Left ventricle myocardium inferior (tissue), 1 donor: Measurements from ENCODE around the gene C3orf20. TPM values are rescaled to one million over a fixed set of nuclear protein-coding genes. Genes with fewer than 3 reads are reported as not detected.

Experiments
- DNase-seq: peaks from one replicate; pipeline ENCODE4 v3.0.0-alpha.2; 2020
- H3K27ac ChIP-seq: fragments of 200-600 bp; replicated peaks from 2 replicates; pipeline ENCODE4 v1.8.0; 2021
- H3K27me3 ChIP-seq: fragments of 200-600 bp; 2 replicates; pipeline ENCODE4 v1.8.0; 2021; ENCODE audit warnings: low read depth
- H3K36me3 ChIP-seq: fragments of 200-600 bp; 2 replicates; pipeline ENCODE4 v1.8.0; 2021
- H3K4me1 ChIP-seq: fragments of 200-600 bp; 2 replicates; pipeline ENCODE4 v1.8.0; 2021
- H3K4me3 ChIP-seq: fragments of 200-600 bp; 2 replicates; pipeline ENCODE4 v1.8.0; 2021; ENCODE audit warnings: mild to moderate bottlenecking, moderate library complexity
- H3K9me3 ChIP-seq: fragments of 200-600 bp; replicated peaks from 2 replicates; pipeline ENCODE4 v1.8.0; 2021
- CTCF ChIP-seq: fragments of 200-600 bp; IDR thresholded peaks from 2 replicates; pipeline ENCODE4 v1.8.0; 2021; ENCODE audit warnings: antibody characterized with exemption, mild to moderate bottlenecking, borderline replicate concordance
- intact Hi-C: fragments of 100-400 bp; cut with micrococcal nuclease; formaldehyde crosslinking; loops from one replicate; pipeline ENCODE4 v1.11.0; 2022
- total RNA-seq: library from RNA; stranded (reverse); fragmentation: NEBNext Ultra II Directional; extraction: Animal tissue kit (Norgen Biotek cat#: 25700); gene quantifications from one replicate; pipeline ENCODE4 v1.2.1, GENCODE V29; 2021
- donor health status: DM: no; HTN: yes; CAD: no; lungs with severe emphysema.

The C3orf20 gene
- total RNA-seq, 1 donor from 2014 or later = not detected

GRCh38 chr3:14687360-14687759, 12.4 kb downstream of the C3orf20 start:
- no peak for DNase-seq
- Histone ChIP-seq H3K4me3 (no peak overlapping the region), H3K27ac (no peak overlapping the region), H3K4me1 (no peaks in the 10 kb centered on the region), H3K9me3 (no peaks in the 10 kb centered on the region), H3K36me3 (no peaks in the 10 kb centered on the region), H3K27me3 (no peaks in the 10 kb centered on the region)
- no peak for TF ChIP-seq CTCF
- intact Hi-C loops = no loop called here

GRCh38 chr3:14688525-14688924, 13.6 kb downstream of the C3orf20 start:
- no peak overlapping the region for H3K27ac ChIP-seq
- intact Hi-C loops = no loop called here
- H3K4me1 ChIP-seq = no peaks in the 10 kb centered on the region
- peaks cover 10% of the 10 kb centered on the region for H3K9me3 ChIP-seq
- H3K36me3 ChIP-seq = no peaks in the 10 kb centered on the region
- H3K4me3 ChIP-seq = no peak overlapping the region
- H3K27me3 ChIP-seq = no peaks in the 10 kb centered on the region
- no peak for DNase-seq
- TF ChIP-seq CTCF = no peak

GRCh38 chr3:14689247-14689980, 14.5 kb downstream of the C3orf20 start:
- DNase-seq = no peak
- Histone ChIP-seq H3K4me3 (no peak overlapping the region), H3K9me3 (peaks cover 15% of the 10 kb centered on the region), H3K4me1 (no peaks in the 10 kb centered on the region), H3K36me3 (no peaks in the 10 kb centered on the region), H3K27ac (no peak overlapping the region), H3K27me3 (no peaks in the 10 kb centered on the region)
- intact Hi-C loops = no loop called here
- no peak for TF ChIP-seq CTCF

- no peaks in the 10 kb centered on the region for H3K4me1 ChIP-seq
- H3K36me3 ChIP-seq = no peaks in the 10 kb centered on the region
- no peak for DNase-seq
- no peaks in the 10 kb centered on the region for H3K27me3 ChIP-seq
- no peak overlapping the region for H3K27ac ChIP-seq
- intact Hi-C loops = no loop called here
- no peak for TF ChIP-seq CTCF
- H3K4me3 ChIP-seq = no peak overlapping the region
- peaks cover 15% of the 10 kb centered on the region for H3K9me3 ChIP-seq
Observed at GRCh38 chr3:14691239-14691638, 16.3 kb downstream of the C3orf20 start.

- no peak for TF ChIP-seq CTCF
- H3K4me3 ChIP-seq = no peak overlapping the region
- intact Hi-C loops = no loop called here
Observed at GRCh38 chr3:14691719-14692118, 16.8 kb downstream of the C3orf20 start.

More at GRCh38 chr3:14691719-14692118, 16.8 kb downstream of the C3orf20 start:
- H3K4me1 ChIP-seq = no peaks in the 10 kb centered on the region
- no peaks in the 10 kb centered on the region for H3K27me3 ChIP-seq
- H3K27ac ChIP-seq = no peak overlapping the region
- DNase-seq = no peak
- peaks cover 15% of the 10 kb centered on the region for H3K9me3 ChIP-seq
- H3K36me3 ChIP-seq = no peaks in the 10 kb centered on the region
